Measurements from ENCODE around the gene ATP5F1A.
A peak's percentile ranks its signal among the peaks of the same experiment; 100 is the strongest.

Gene ATP5F1A

GRCh38 chr18:46042571-46043123 is 55.4 kb downstream of the ATP5F1A start:
- peak in 1 of 2 donors; percentile 38 for DNase-seq

- no peak for DNase-seq
Measured at GRCh38 chr18:46040747-46041104, 57.4 kb downstream of the ATP5F1A start.

GRCh38 chr18:46040033-46040746 is 57.9 kb downstream of the ATP5F1A start:
- DNase-seq, result no peak

DNA sequence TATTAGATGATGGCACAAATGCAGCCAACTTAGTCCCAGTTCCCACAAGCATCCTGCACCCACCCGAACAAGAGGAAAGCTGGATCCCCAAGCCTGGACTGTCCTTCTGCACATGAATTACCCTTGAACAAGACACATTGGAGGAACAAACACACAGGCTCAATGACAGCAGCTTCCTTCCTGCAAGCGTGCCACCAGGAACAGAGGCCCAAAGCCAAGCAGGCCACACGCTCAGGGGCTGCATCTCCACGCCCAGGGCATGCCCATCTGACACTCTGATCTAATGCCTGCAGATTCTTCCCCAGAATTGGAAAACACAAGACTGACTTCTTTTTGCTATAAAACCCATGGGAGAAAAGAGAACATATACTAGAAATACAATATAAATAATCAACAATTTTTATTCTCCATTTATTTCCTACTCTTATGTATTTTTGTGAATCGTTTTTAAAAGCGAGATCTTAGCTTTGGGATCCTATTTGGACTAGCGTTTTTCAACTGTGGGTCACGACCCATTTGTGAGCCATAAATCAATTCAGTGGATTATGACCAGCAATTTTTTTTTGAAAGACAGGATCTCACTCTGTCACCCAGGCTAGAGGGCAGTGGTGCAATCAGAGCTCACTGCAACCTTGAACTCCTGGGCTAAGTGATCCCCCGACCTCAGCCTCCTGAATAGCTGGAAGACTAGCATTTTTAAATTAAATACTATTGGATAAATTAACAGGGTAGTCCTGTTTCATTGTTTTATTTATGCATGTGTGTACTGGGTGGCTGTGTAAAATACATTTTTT is 60.4 kb downstream of the ATP5F1A start:
- no peak for DNase-seq

DNA sequence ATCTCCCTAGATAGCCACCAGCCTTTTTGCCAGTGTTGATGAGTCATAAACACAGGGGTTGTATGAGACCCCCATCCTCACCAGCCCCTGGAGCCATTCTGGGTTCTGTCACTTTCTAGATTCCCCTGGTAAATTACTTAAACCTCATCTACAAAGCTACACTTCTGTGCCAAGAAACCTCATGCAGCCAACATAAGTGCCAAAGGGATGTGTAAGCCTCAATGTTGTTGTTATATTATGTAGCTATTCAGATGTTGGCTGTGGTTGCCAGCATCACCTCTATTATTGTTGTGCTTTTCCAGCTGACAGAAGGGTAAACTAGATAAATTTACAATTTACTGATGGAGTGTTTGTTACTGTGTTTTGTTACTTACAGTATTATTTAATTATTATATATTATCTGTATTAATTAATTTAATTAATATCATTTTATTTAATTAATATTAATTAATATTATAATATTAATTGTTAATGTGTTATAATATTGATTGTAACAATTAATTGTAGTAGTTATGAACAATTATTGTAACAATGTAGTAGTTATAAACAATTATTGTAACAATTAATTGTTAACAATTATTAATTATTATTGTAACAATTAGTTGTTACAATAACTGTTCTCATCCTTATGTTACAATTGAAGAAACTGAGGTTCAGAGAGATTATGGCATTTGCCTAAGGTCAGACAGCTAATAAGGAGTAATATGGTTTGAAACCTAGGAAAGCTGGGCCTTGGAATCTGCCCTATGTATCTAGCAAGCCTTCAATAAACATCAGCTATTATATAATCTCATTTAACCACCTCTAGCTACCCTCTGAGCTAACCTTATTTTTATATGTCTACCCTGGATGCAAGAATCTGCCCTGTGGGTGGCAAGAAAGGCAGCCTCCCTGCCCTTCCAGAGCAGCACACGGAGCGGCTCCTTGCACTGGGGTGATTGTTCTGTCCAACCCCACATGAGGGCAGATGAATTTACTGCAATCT is 62.1 kb downstream of the ATP5F1A start:
- no peak for DNase-seq

GRCh38 chr18:46034230-46034629 is 63.9 kb downstream of the ATP5F1A start:
- no peak for DNase-seq

- no peak for DNase-seq
Measured at GRCh38 chr18:46031741-46032140, 66.4 kb downstream of the ATP5F1A start.
